GM18868 (cell line): Measurements from ENCODE around the gene CKB.

Source experiments
- ATAC-seq: cut with Tn5 transposase; IDR thresholded peaks from one replicate; pipeline ENCODE4 v1.9.1; 2021; ENCODE audit warnings: mild to moderate bottlenecking, moderate library complexity; ENCODE audit not compliant: unreplicated experiment

Gene CKB

GRCh38 chr14:103522649-103523574, at the start of gene CKB:
CKB (minus strand) TSS chr14:103522830; CDS start chr14:103522493, 337 bp downstream.
- no peak for ATAC-seq

GRCh38 chr14:103569408-103569807, 46.8 kb upstream of the CKB start:
- ATAC-seq: no peak

GRCh38 chr14:103568952-103569351, 46.3 kb upstream of the CKB start:
- ATAC-seq: no peak

GRCh38 chr14:103563844-103564505, 41.3 kb upstream of the CKB start:
- ATAC-seq: no peak

- ATAC-seq: no peak
These were observed 40.6 kb upstream of the CKB start for GRCh38 chr14:103563226-103563620.

GRCh38 chr14:103562429-103563225, 40.0 kb upstream of the CKB start, which contains the start of the genes BAG5 and COA8:
BAG5 (minus strand) TSS chr14:103562657; CDS start chr14:103561164, 1,493 bp downstream.
COA8 (plus strand) TSS chr14:103562960; CDS start chr14:103563002, 42 bp downstream.
- peak; percentile 76 for ATAC-seq

GRCh38 chr14:103562179-103562428, 39.5 kb upstream of the CKB start:
- ATAC-seq: peak; percentile 28

GRCh38 chr14:103561381-103562178, 39.0 kb upstream of the CKB start:
- ATAC-seq: peak; percentile 27

- no peak for ATAC-seq
These were observed 38.1 kb upstream of the CKB start for GRCh38 chr14:103560691-103561090.

GRCh38 chr14:103559766-103560165, 37.1 kb upstream of the CKB start:
- no peak for ATAC-seq

GRCh38 chr14:103558071-103558882, 35.6 kb upstream of the CKB start:
- ATAC-seq: no peak

- ATAC-seq: no peak
These were observed 34.5 kb upstream of the CKB start for GRCh38 chr14:103556946-103557758.

- no peak for ATAC-seq
These were observed 33.1 kb upstream of the CKB start for GRCh38 chr14:103555559-103556337.

- ATAC-seq: no peak
These were observed 30.2 kb upstream of the CKB start for GRCh38 chr14:103552846-103553210.

GRCh38 chr14:103552011-103552845, 29.6 kb upstream of the CKB start:
- no peak for ATAC-seq

GRCh38 chr14:103551338-103551762, 28.7 kb upstream of the CKB start:
- ATAC-seq: no peak
